AG04449 (cell line): ENCODE measurements around the gene CTNNBL1.

Experiments used
- CTCF ChIA-PET: fragments of 350-600 bp; formaldehyde crosslinking; extraction: SDS; loops from one replicate; lab custom pipeline; 2021; ENCODE audit warnings: antibody characterized with exemption; lab: Yijun Ruan, JAX
- POLR2A ChIA-PET: fragments of 400-600, 350-600 bp; formaldehyde crosslinking; extraction: SDS; loops from one replicate; lab custom pipeline; 2020; ENCODE audit warnings: antibody characterized with exemption, inconsistent platforms; lab: Yijun Ruan, JAX
- DNase-seq: peaks from one replicate; pipeline ENCODE4 v3.0.0-alpha.2; 2010; ENCODE audit warnings: low read depth, low spot score
- H3K4me3 ChIP-seq: 2 replicates; pipeline ENCODE4 v1.5.1; 2011; ENCODE audit warnings: low read depth, mild to moderate bottlenecking, control low read depth, low read length
- CTCF ChIP-seq: IDR thresholded peaks from one replicate; pipeline ENCODE4 v1.5.1; 2011; ENCODE audit warnings: mild to moderate bottlenecking, moderate library complexity, low read length, control low read depth, inconsistent platforms; ENCODE audit not compliant: insufficient read depth; ENCODE audit errors: missing control alignments

Gene CTNNBL1

GRCh38 chr20:37693635-37694626 is at the start of gene CTNNBL1:
Gene CTNNBL1 (plus strand): TSS chr20:37694030. CDS start chr20:37694123, 93 bp downstream.
- H3K4me3 ChIP-seq, result peak within 1 kb of the TSS; percentile 97
- TF ChIP-seq CTCF, result no peak
- POLR2A ChIA-PET, result interaction anchor here (0.7 to 1.1 kb wide), 3 partner anchors 41 to 827 kb away, joined by 3 to 4 read pairs (median 3); no protein-coding TSS in a partner anchor
- DNase-seq, result peak; percentile 70
- CTCF ChIA-PET, result no interaction called here

GRCh38 chr20:37644605-37645004 is 49.2 kb upstream of the CTNNBL1 start:
- CTCF ChIA-PET, result interaction anchor here (2.3 kb wide), 1 partner anchor 16 kb away, joined by 9 read pairs; no protein-coding TSS in a partner anchor
- DNase-seq, result no peak
- TF ChIP-seq CTCF, result no peak
- no peak overlapping the region for H3K4me3 ChIP-seq
- POLR2A ChIA-PET, result no interaction called here

GRCh38 chr20:37647946-37648345 is 45.9 kb upstream of the CTNNBL1 start:
- POLR2A ChIA-PET, result no interaction called here
- CTCF ChIA-PET, result no interaction called here
- no peak for TF ChIP-seq CTCF
- H3K4me3 ChIP-seq, result no peak overlapping the region
- DNase-seq, result no peak

GRCh38 chr20:37649017-37649416 is 44.8 kb upstream of the CTNNBL1 start:
- POLR2A ChIA-PET, result no interaction called here
- TF ChIP-seq CTCF, result no peak
- H3K4me3 ChIP-seq, result no peak overlapping the region
- no peak for DNase-seq
- CTCF ChIA-PET, result no interaction called here

- DNase-seq, result no peak
- ChIA-PET CTCF (interaction anchor here (1.1 kb wide), 1 partner anchor 86 kb away, joined by 3 read pairs; no protein-coding TSS in a partner anchor), POLR2A (no interaction called here)
- H3K4me3 ChIP-seq, result no peak overlapping the region
- no peak for TF ChIP-seq CTCF
Observed at GRCh38 chr20:37649676-37650370, 44.0 kb upstream of the CTNNBL1 start.
